WTC11 (cell line): ENCODE data around the gene STARD13. TPM values are rescaled to one million over a fixed set of nuclear protein-coding genes. Genes with fewer than 3 reads are reported as not detected.

Experiments
- ATAC-seq: fragments of 200-7000 bp; cut with Tn5 transposase; 2 replicates; pipeline ENCODE4 v1.10.0; 2021; ENCODE audit warnings: mild to moderate bottlenecking, moderate library complexity
- CTCF ChIA-PET: fragments of 300-600 bp; sonication (Branson Sonifier 250); formaldehyde crosslinking; loops from one replicate; lab custom pipeline; 2021; ENCODE audit warnings: antibody characterized with exemption; lab: Charles Lee
- POLR2A ChIA-PET: fragments of 350-600 bp; sonication (Branson Sonifier 250); formaldehyde crosslinking; loops from one replicate; lab custom pipeline; 2021; ENCODE audit warnings: antibody characterized with exemption; lab: Charles Lee
- DNase-seq: peaks from one replicate; pipeline ENCODE4 v3.0.0; 2021; ENCODE audit warnings: low spot score
- H3K27ac Mint-ChIP-seq: 2 replicates; pipeline ENCODE4 v1.8.0; 2021; ENCODE audit warnings: mixed read lengths
- H3K27me3 Mint-ChIP-seq: 2 replicates; pipeline ENCODE4 v1.8.0; 2021; ENCODE audit warnings: low read depth, mild to moderate bottlenecking, moderate library complexity, mixed read lengths
- H3K36me3 Mint-ChIP-seq: 2 replicates; pipeline ENCODE4 v1.8.0; 2021; ENCODE audit warnings: mixed read lengths
- H3K4me1 Mint-ChIP-seq: 2 replicates; pipeline ENCODE4 v1.8.0; 2022; ENCODE audit warnings: mixed read lengths
- H3K4me3 Mint-ChIP-seq: 2 replicates; pipeline ENCODE4 v1.8.0; 2021; ENCODE audit warnings: mild to moderate bottlenecking, moderate library complexity, mixed read lengths
- H3K9me3 Mint-ChIP-seq: 2 replicates; pipeline ENCODE4 v1.8.0; 2021; ENCODE audit warnings: mixed read lengths
- ATF1 ChIP-seq: sonication (generic); formaldehyde crosslinking; IDR thresholded peaks from 2 replicates; pipeline ENCODE4 v1.8.1; 2023; ENCODE audit warnings: mild to moderate bottlenecking, moderate library complexity, missing genetic modification reagents
- ELF4 ChIP-seq: sonication (generic); formaldehyde crosslinking; IDR thresholded peaks from 2 replicates; pipeline ENCODE4 v1.8.1; 2022; ENCODE audit warnings: low read depth, mild to moderate bottlenecking, moderate library complexity, missing genetic modification reagents
- EMX1 ChIP-seq: fragments of 250-450 bp; sonication (Bioruptor Pico); IDR thresholded peaks from 2 replicates; pipeline ENCODE4 v1.8.0; 2021; ENCODE audit warnings: mild to moderate bottlenecking
- FOXJ3 ChIP-seq: sonication (generic); formaldehyde crosslinking; IDR thresholded peaks from 2 replicates; pipeline ENCODE4 v1.9.0; 2021; ENCODE audit warnings: missing genetic modification reagents, mild to moderate bottlenecking, borderline replicate concordance
- FOXK1 ChIP-seq: sonication (generic); formaldehyde crosslinking; IDR thresholded peaks from 2 replicates; pipeline ENCODE4 v1.8.0; 2022; ENCODE audit warnings: mild to moderate bottlenecking, moderate library complexity, missing genetic modification reagents
- GABPB1 ChIP-seq: sonication (generic); formaldehyde crosslinking; IDR thresholded peaks from 2 replicates; pipeline ENCODE4 v1.8.1; 2023; ENCODE audit warnings: mild to moderate bottlenecking, missing genetic modification reagents
- TEAD1 ChIP-seq: sonication (generic); formaldehyde crosslinking; IDR thresholded peaks from 2 replicates; pipeline ENCODE4 v1.8.0; 2022; ENCODE audit warnings: mild to moderate bottlenecking, missing genetic modification reagents
- ZBTB21 ChIP-seq: sonication (generic); formaldehyde crosslinking; IDR thresholded peaks from 2 replicates; pipeline ENCODE4 v1.8.1; 2023; ENCODE audit warnings: mild to moderate bottlenecking, missing genetic modification reagents, borderline replicate concordance
- ZNF219 ChIP-seq: sonication (generic); formaldehyde crosslinking; IDR thresholded peaks from 2 replicates; pipeline ENCODE4 v1.8.0; 2023; ENCODE audit warnings: missing genetic modification reagents, mild to moderate bottlenecking, borderline replicate concordance
- ZNF423 ChIP-seq: fragments of 250-450 bp; sonication (Bioruptor Pico); IDR thresholded peaks from 2 replicates; pipeline ENCODE4 v2.1.2; 2022; ENCODE audit warnings: mild to moderate bottlenecking, moderate library complexity
- ZNF671 ChIP-seq: fragments of 250-450 bp; sonication (Bioruptor Pico); IDR thresholded peaks from 2 replicates; pipeline ENCODE4 v1.8.0; 2021; ENCODE audit warnings: mild to moderate bottlenecking
- total RNA-seq: library from RNA; stranded (reverse); gene quantifications from 3 replicates; pipeline ENCODE4 v1.2.3, GENCODE V29; 2021
- TF ChIP-seq, protein P1 (sequence below): sonication (generic); formaldehyde crosslinking; IDR thresholded peaks from 2 replicates; pipeline ENCODE4 v1.8.1; 2023; ENCODE audit warnings: mild to moderate bottlenecking, missing genetic modification reagents, borderline replicate concordance
- TF ChIP-seq, protein P2 (sequence below): sonication (generic); formaldehyde crosslinking; IDR thresholded peaks from 2 replicates; pipeline ENCODE4 v1.8.1; 2022; ENCODE audit warnings: low read depth, missing genetic modification reagents, borderline replicate concordance
- TF ChIP-seq, protein P3 (sequence below): sonication (generic); formaldehyde crosslinking; conservative IDR thresholded peaks from 2 replicates; pipeline ENCODE4 v1.8.1; 2022; ENCODE audit warnings: mild to moderate bottlenecking, missing genetic modification reagents
- TF ChIP-seq, protein P4 (sequence below): sonication (generic); formaldehyde crosslinking; conservative IDR thresholded peaks from 2 replicates; pipeline ENCODE4 v1.8.1; 2023; ENCODE audit warnings: mild to moderate bottlenecking, low read depth, missing genetic modification reagents, moderate library complexity
- TF ChIP-seq, protein P5 (sequence below): sonication (generic); formaldehyde crosslinking; IDR thresholded peaks from 2 replicates; pipeline ENCODE4 v1.8.1; 2023; ENCODE audit warnings: mild to moderate bottlenecking, missing genetic modification reagents, moderate library complexity
- TF ChIP-seq, protein P6 (sequence below): fragments of 250-450 bp; sonication (Bioruptor Pico); IDR thresholded peaks from 2 replicates; pipeline ENCODE4 v1.8.0; 2021; ENCODE audit warnings: mild to moderate bottlenecking
- TF ChIP-seq, protein P7 (sequence below): fragments of 250-450 bp; sonication (Bioruptor Pico); conservative IDR thresholded peaks from 2 replicates; pipeline ENCODE4 v1.9.0; 2021; ENCODE audit warnings: mild to moderate bottlenecking
- TF ChIP-seq, protein P8 (sequence below): sonication (generic); formaldehyde crosslinking; IDR thresholded peaks from 2 replicates; pipeline ENCODE4 v1.8.1; 2023; ENCODE audit warnings: mild to moderate bottlenecking, missing genetic modification reagents, moderate library complexity

STARD13 gene
- total RNA-seq, 1 experiment from 2014 or later = 4.4 TPM

DNA sequence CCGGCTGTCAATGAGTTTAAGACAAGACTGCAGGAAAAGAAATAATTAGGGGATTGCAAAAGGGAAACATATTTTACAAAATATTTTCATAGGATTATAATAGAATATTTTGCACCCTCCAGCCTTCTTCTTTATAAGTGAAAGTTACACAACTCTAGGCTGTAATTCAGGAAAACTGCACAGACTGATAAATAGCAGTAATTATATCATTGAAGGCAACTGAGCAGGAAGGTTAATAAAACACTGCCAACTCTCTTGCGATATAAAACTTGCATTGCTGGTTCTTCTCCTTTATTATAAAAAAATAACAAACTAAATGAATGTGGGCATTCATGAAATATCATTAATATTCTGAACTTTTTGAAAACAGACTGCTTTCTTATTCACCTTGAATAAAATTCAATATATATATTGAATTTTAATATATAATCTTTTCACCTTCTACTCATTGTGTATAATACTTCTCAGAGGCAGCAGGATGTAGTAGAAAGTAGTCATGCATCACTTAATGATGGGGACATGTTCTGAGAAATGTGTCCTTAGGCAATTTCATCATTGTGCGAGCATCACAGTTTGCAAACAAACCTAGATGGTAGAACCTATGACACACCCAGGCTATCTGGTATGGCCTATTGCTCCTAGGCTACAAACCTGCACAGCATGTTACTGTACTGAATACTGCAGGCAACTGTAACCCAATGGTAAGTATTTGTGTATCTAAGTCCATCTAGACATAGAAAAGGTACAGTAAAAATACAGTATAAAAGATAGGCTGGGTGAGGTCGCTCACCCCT lies 24.9 kb upstream of the STARD13 start (continued):
- TF ChIP-seq, protein P1, sequence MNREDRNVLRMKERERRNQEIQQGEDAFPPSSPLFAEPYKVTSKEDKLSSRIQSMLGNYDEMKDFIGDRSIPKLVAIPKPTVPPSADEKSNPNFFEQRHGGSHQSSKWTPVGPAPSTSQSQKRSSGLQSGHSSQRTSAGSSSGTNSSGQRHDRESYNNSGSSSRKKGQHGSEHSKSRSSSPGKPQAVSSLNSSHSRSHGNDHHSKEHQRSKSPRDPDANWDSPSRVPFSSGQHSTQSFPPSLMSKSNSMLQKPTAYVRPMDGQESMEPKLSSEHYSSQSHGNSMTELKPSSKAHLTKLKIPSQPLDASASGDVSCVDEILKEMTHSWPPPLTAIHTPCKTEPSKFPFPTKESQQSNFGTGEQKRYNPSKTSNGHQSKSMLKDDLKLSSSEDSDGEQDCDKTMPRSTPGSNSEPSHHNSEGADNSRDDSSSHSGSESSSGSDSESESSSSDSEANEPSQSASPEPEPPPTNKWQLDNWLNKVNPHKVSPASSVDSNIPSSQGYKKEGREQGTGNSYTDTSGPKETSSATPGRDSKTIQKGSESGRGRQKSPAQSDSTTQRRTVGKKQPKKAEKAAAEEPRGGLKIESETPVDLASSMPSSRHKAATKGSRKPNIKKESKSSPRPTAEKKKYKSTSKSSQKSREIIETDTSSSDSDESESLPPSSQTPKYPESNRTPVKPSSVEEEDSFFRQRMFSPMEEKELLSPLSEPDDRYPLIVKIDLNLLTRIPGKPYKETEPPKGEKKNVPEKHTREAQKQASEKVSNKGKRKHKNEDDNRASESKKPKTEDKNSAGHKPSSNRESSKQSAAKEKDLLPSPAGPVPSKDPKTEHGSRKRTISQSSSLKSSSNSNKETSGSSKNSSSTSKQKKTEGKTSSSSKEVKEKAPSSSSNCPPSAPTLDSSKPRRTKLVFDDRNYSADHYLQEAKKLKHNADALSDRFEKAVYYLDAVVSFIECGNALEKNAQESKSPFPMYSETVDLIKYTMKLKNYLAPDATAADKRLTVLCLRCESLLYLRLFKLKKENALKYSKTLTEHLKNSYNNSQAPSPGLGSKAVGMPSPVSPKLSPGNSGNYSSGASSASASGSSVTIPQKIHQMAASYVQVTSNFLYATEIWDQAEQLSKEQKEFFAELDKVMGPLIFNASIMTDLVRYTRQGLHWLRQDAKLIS (CRISPR knock-in tag) = no peak
- TF ChIP-seq, protein P2, sequence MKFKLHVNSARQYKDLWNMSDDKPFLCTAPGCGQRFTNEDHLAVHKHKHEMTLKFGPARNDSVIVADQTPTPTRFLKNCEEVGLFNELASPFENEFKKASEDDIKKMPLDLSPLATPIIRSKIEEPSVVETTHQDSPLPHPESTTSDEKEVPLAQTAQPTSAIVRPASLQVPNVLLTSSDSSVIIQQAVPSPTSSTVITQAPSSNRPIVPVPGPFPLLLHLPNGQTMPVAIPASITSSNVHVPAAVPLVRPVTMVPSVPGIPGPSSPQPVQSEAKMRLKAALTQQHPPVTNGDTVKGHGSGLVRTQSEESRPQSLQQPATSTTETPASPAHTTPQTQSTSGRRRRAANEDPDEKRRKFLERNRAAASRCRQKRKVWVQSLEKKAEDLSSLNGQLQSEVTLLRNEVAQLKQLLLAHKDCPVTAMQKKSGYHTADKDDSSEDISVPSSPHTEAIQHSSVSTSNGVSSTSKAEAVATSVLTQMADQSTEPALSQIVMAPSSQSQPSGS (CRISPR knock-in tag) = no peak
- TF ChIP-seq, protein P3, sequence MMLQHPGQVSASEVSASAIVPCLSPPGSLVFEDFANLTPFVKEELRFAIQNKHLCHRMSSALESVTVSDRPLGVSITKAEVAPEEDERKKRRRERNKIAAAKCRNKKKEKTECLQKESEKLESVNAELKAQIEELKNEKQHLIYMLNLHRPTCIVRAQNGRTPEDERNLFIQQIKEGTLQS (CRISPR knock-in tag) = no peak
- TF ChIP-seq ZNF219 (CRISPR knock-in tag) (no peak), ATF1 (CRISPR knock-in tag) (no peak), GABPB1 (CRISPR knock-in tag) (no peak)

DNA sequence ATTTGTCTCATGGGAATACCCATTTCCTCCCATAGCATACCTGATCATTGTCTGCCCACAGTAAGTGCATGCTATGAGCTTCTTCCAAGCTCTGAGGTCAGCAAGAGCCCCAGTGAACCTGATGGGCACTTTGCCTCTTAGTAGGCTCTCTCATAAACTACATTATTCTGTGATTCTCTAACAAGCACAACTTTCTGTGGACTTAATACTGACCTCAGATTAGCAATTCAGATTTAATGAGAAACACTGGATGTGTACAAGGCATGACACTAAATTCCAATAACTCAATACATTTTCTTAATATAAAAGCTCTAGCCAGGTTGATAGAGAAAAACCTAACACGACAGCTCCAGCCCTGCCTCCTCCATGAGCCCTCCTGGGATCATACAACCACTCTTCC lies 23.3 kb upstream of the STARD13 start:
- POLR2A ChIA-PET = no interaction called here
- ATAC-seq = no peak
- no peak for DNase-seq
- Mint-ChIP-seq H3K36me3 (peaks cover 6% of the 10 kb centered on the region; the same call in 1 of the 2 replicates), H3K4me1 (peaks cover 8% of the 10 kb centered on the region; the same call in 1 of the 2 replicates), H3K27ac (no peak overlapping the region), H3K27me3 (peaks cover 3% of the 10 kb centered on the region; the same call in 1 of the 2 replicates), H3K4me3 (no peak overlapping the region), H3K9me3 (peaks cover 20% of the 10 kb centered on the region)
- TF ChIP-seq GABPB1 (CRISPR knock-in tag) = no peak
- no peak for TF ChIP-seq FOXJ3 (CRISPR knock-in tag)
- no peak for TF ChIP-seq ZNF671 (CRISPR knock-in tag)
- TF ChIP-seq TEAD1 (CRISPR knock-in tag) = no peak
- no peak for TF ChIP-seq EMX1
- TF ChIP-seq, protein P4, sequence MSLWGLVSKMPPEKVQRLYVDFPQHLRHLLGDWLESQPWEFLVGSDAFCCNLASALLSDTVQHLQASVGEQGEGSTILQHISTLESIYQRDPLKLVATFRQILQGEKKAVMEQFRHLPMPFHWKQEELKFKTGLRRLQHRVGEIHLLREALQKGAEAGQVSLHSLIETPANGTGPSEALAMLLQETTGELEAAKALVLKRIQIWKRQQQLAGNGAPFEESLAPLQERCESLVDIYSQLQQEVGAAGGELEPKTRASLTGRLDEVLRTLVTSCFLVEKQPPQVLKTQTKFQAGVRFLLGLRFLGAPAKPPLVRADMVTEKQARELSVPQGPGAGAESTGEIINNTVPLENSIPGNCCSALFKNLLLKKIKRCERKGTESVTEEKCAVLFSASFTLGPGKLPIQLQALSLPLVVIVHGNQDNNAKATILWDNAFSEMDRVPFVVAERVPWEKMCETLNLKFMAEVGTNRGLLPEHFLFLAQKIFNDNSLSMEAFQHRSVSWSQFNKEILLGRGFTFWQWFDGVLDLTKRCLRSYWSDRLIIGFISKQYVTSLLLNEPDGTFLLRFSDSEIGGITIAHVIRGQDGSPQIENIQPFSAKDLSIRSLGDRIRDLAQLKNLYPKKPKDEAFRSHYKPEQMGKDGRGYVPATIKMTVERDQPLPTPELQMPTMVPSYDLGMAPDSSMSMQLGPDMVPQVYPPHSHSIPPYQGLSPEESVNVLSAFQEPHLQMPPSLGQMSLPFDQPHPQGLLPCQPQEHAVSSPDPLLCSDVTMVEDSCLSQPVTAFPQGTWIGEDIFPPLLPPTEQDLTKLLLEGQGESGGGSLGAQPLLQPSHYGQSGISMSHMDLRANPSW (CRISPR knock-in tag) = no peak
- TF ChIP-seq ZBTB21 = no peak
- TF ChIP-seq, protein P5, sequence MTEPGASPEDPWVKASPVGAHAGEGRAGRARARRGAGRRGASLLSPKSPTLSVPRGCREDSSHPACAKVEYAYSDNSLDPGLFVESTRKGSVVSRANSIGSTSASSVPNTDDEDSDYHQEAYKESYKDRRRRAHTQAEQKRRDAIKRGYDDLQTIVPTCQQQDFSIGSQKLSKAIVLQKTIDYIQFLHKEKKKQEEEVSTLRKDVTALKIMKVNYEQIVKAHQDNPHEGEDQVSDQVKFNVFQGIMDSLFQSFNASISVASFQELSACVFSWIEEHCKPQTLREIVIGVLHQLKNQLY (CRISPR knock-in tag) = no peak
- no peak for TF ChIP-seq ELF4
- TF ChIP-seq, protein P6, sequence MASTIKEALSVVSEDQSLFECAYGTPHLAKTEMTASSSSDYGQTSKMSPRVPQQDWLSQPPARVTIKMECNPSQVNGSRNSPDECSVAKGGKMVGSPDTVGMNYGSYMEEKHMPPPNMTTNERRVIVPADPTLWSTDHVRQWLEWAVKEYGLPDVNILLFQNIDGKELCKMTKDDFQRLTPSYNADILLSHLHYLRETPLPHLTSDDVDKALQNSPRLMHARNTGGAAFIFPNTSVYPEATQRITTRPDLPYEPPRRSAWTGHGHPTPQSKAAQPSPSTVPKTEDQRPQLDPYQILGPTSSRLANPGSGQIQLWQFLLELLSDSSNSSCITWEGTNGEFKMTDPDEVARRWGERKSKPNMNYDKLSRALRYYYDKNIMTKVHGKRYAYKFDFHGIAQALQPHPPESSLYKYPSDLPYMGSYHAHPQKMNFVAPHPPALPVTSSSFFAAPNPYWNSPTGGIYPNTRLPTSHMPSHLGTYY (CRISPR knock-in tag) = no peak
- no peak for TF ChIP-seq ZNF423 (CRISPR knock-in tag)
- no peak for TF ChIP-seq FOXK1 (CRISPR knock-in tag)
- TF ChIP-seq, protein P7, sequence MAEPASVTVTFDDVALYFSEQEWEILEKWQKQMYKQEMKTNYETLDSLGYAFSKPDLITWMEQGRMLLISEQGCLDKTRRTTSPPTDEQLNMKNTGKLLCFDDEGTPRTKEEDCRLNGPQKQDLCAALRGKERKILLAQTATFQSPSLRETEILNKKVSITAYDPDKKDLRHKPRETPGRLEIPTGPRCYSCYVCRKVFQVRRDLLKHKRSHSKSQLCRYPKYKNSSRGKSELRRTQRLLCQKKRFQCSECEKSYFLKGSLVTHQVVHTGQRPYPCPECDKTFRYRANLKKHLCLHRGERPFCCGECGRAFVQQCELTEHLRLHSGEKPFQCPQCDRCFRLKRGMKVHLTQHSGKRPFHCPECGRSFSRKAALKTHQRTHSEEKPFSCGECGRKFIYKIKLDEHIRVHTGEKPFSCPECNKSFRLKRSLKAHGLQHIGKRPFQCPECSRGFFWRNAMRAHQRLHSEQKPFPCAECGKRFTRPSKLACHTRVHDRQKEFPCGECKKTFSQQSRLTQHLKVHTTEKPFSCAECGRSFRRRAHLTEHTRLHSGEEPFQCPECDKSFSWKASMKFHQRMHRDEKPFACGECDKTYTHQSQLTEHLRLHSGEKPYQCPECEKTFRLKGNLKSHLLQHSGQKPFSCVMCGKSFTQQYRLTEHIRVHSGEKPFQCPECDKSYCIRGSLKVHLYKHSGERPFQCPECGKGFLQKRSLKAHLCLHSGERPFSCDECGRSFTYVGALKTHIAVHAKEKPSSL = no peak
- TF ChIP-seq, protein P8, sequence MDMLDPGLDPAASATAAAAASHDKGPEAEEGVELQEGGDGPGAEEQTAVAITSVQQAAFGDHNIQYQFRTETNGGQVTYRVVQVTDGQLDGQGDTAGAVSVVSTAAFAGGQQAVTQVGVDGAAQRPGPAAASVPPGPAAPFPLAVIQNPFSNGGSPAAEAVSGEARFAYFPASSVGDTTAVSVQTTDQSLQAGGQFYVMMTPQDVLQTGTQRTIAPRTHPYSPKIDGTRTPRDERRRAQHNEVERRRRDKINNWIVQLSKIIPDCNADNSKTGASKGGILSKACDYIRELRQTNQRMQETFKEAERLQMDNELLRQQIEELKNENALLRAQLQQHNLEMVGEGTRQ (CRISPR knock-in tag) = no peak
- CTCF ChIA-PET = no interaction called here
